Testis (tissue), 5 donors: ENCODE results near the gene FLT1. TPM values are rescaled to one million over a fixed set of nuclear protein-coding genes. Genes with fewer than 3 reads are reported as not detected.

Experiments
- DNase-seq: peaks from one replicate; pipeline ENCODE4 v3.0.0-alpha.2; 2019
- H3K27ac ChIP-seq, 2 donors: fragments of 200-600 bp; sonication (generic); one replicate each; pipeline ENCODE4 v1.5.1; 2019
- H3K27me3 ChIP-seq: fragments of 200-600 bp; sonication (generic); one replicate; pipeline ENCODE4 v1.5.1; 2019
- H3K36me3 ChIP-seq: fragments of 200-600 bp; sonication (generic); one replicate; pipeline ENCODE4 v1.5.1; 2017; ENCODE audit warnings: low read depth; ENCODE audit errors: missing control alignments
- H3K4me1 ChIP-seq: fragments of 200-600 bp; sonication (generic); one replicate; pipeline ENCODE4 v1.5.1; 2019
- H3K4me3 ChIP-seq, 2 donors: fragments of 200-600 bp; sonication (generic); one replicate each; pipeline ENCODE4 v1.5.1; 2017 to 2019
- H3K9me3 ChIP-seq: fragments of 200-600 bp; sonication (generic); one replicate; pipeline ENCODE4 v1.5.1; 2017
- CTCF ChIP-seq, 3 experiments: fragments of 450-650 bp in 2 of 3; fragments of 200-600 bp in 1 of 3; sonication (generic) in 1 of 3; IDR thresholded peaks; one replicate each; pipeline ENCODE4 v1.5.1; 2016 to 2019; ENCODE audit warnings: antibody characterized with exemption in 3 of 3, mild to moderate bottlenecking in 2 of 3, moderate library complexity in 1 of 3
- POLR2A ChIP-seq: fragments of 450-650 bp; IDR thresholded peaks from one replicate; pipeline ENCODE4 v1.6.1; 2017; ENCODE audit warnings: antibody characterized with exemption, mild to moderate bottlenecking, moderate library complexity
- WGBS, 2 donors: methylation state at CpG; one replicate each; pipeline ENCODE4 v1.1.5; 2018; 5-methylcytosine and 5-hydroxymethylcytosine counted together
- intact Hi-C: fragments of 100-400 bp; cut with DNase I; formaldehyde crosslinking; loops from one replicate; pipeline ENCODE4 v1.15.1; 2023; ENCODE audit warnings: low total_unique reads
- long read RNA-seq, 2 donors: transcript quantifications; one replicate each; lab custom pipeline, GENCODE V29; 2026
- polyA plus RNA-seq: library from polyadenylated mRNA; stranded (reverse); fragments of 350-450 nt; fragmentation: Illumina TruSeq; extraction: RNeasy Lipid Tissue Mini Kit (QIAGEN cat#74804); gene quantifications from one replicate; pipeline ENCODE4 v1.2.3, GENCODE V29; 2014; ENCODE audit warnings: low read depth, low replicate concordance; ENCODE audit not compliant: insufficient read depth
- total RNA-seq, 2 donors: library from RNA; depleted of rRNA; stranded (reverse); fragments of >200 nt; gene quantifications; one replicate each; pipeline ENCODE4 v1.2.3, GENCODE V29; 2016

FLT1 gene
- total RNA-seq, result 10 to 100 TPM; 26.6 to 47.4 TPM
- 48.1 TPM for polyA plus RNA-seq
- long read RNA-seq, donor 1, full-length matches to known transcripts, result 2 of 2 reads
- long read RNA-seq, donor 1, partial matches to known transcripts, result 0 of 2 reads
- long read RNA-seq, donor 1, other reads (novel, unspliced or antisense), result 0 of 2 reads
- long read RNA-seq, donor 2, result 0 reads

GRCh38 chr13:28494778-28495537 is at the start of gene FLT1:
Gene FLT1, minus strand, starts transcription at chr13:28495128. Its CDS starts 285 bp downstream, at chr13:28494843.
- TF ChIP-seq POLR2A, result no peak
- no peak for TF ChIP-seq CTCF (IDR thresholded peaks at IDR 0.05)
- peak; percentile 47 for DNase-seq
- intact Hi-C loops, result no loop called here
- no peaks in the 10 kb centered on the region for H3K36me3 ChIP-seq
- H3K4me1 ChIP-seq, result peaks cover 3% of the 10 kb centered on the region
- WGBS, 2 donors, result 0% methylated on average over 64 of the region's 84 CpGs; no CpG with 5 or more reads in 1 of the 2 donors
- peak within 1 kb of the TSS; percentile 59 to 67 for H3K4me3 ChIP-seq
- H3K27me3 ChIP-seq, result no peaks in the 10 kb centered on the region
- H3K9me3 ChIP-seq, result no peaks in the 10 kb centered on the region
- peak within 1 kb of the TSS; percentile 41 to 78 for H3K27ac ChIP-seq

GRCh38 chr13:28544026-28544425 is 49.1 kb upstream of the FLT1 start:
- intact Hi-C loops, result no loop called here
- H3K27ac ChIP-seq, result no peak overlapping the region
- no peak for DNase-seq
- TF ChIP-seq POLR2A (no peak), CTCF (IDR thresholded peaks at IDR 0.05) (no peak)
- H3K4me3 ChIP-seq, result no peak overlapping the region
- no peaks in the 10 kb centered on the region for H3K27me3 ChIP-seq
- no peaks in the 10 kb centered on the region for H3K36me3 ChIP-seq
- no peaks in the 10 kb centered on the region for H3K4me1 ChIP-seq
- WGBS, 2 donors, result 93 to 96% methylated on average over 1 of the region's 1 CpG
- no peaks in the 10 kb centered on the region for H3K9me3 ChIP-seq

GRCh38 chr13:28542804-28543203 is 47.9 kb upstream of the FLT1 start:
- H3K4me3 ChIP-seq, result no peak overlapping the region
- H3K9me3 ChIP-seq, result no peaks in the 10 kb centered on the region
- intact Hi-C loops, result no loop called here
- no peak for DNase-seq
- TF ChIP-seq POLR2A (no peak), CTCF (IDR thresholded peaks at IDR 0.05) (no peak)
- no peaks in the 10 kb centered on the region for H3K27me3 ChIP-seq
- no peaks in the 10 kb centered on the region for H3K4me1 ChIP-seq
- H3K27ac ChIP-seq, result no peak overlapping the region
- no peaks in the 10 kb centered on the region for H3K36me3 ChIP-seq
- 82 to 95% methylated on average over 4 of the region's 4 CpGs for WGBS, 2 donors

- no peaks in the 10 kb centered on the region for H3K27me3 ChIP-seq
- no peaks in the 10 kb centered on the region for H3K36me3 ChIP-seq
- no peak overlapping the region for H3K4me3 ChIP-seq
- WGBS, 2 donors, result 88 to 89% methylated on average over 2 of the region's 2 CpGs
- intact Hi-C loops, result no loop called here
- H3K4me1 ChIP-seq, result no peaks in the 10 kb centered on the region
- H3K27ac ChIP-seq, result no peak overlapping the region
- no peaks in the 10 kb centered on the region for H3K9me3 ChIP-seq
- no peak for DNase-seq
- no peak for TF ChIP-seq POLR2A
- no peak for TF ChIP-seq CTCF (IDR thresholded peaks at IDR 0.05)
Measured at GRCh38 chr13:28541966-28542365, 47.0 kb upstream of the FLT1 start.
